K562 (cell line): Measurements from ENCODE around the gene TLX2. TPM values are rescaled to one million over a fixed set of nuclear protein-coding genes. Genes with fewer than 3 reads are reported as not detected.

Source experiments
- ATF6 ChIP-seq: sonication (generic); formaldehyde crosslinking; IDR thresholded peaks from 2 replicates; pipeline ENCODE4 v1.4.0; 2020; ENCODE audit warnings: mild to moderate bottlenecking, missing genetic modification reagents
- ATF7 ChIP-seq: fragments of 450-650 bp; IDR thresholded peaks from 2 replicates; pipeline ENCODE4 v1.7.1; 2014; ENCODE audit warnings: mild to moderate bottlenecking, moderate library complexity
- CREB1 ChIP-seq, 2 experiments: sonication (generic) in 1 of 2; formaldehyde crosslinking in 1 of 2; IDR thresholded peaks; 2 replicates each; pipeline versions ENCODE4 v1.6.1 to v1.8.0; 2012 to 2022; ENCODE audit warnings: inconsistent platforms in 1 of 2, mild to moderate bottlenecking in 1 of 2, missing genetic modification reagents in 1 of 2, moderate library complexity in 1 of 2
- DACH1 ChIP-seq: fragments of 450-650 bp; IDR thresholded peaks from 2 replicates; pipeline ENCODE4 v1.6.1; 2018; ENCODE audit not compliant: partially characterized antibody
- DDX20 ChIP-seq: fragments of 450-650 bp; IDR thresholded peaks from 2 replicates; pipeline ENCODE4 v1.6.1; 2016; ENCODE audit warnings: missing genetic modification characterization, low read depth, mild to moderate bottlenecking, missing compliant biosample characterization, moderate library complexity
- ETV1 ChIP-seq: fragments of 450-650 bp; conservative IDR thresholded peaks from 2 replicates; pipeline ENCODE4 v1.6.1; 2016; ENCODE audit warnings: missing genetic modification characterization, control low read depth, low read depth, missing compliant biosample characterization
- HCFC1 ChIP-seq: IDR thresholded peaks from 2 replicates; pipeline ENCODE4 v1.6.1; 2012; ENCODE audit warnings: low read depth, low read length, improper control_type of control experiment
- HDAC8 ChIP-seq: fragments of 450-650 bp; IDR thresholded peaks from 2 replicates; pipeline ENCODE4 v1.6.1; 2016; ENCODE audit warnings: mild to moderate bottlenecking, missing genetic modification characterization, moderate library complexity, missing compliant biosample characterization
- HIVEP1 ChIP-seq: fragments of 250-450 bp; sonication (Bioruptor Pico); IDR thresholded peaks from 2 replicates; pipeline ENCODE4 v1.4.0; 2020; ENCODE audit warnings: mild to moderate bottlenecking
- ILF3 ChIP-seq: fragments of 450-650 bp; IDR thresholded peaks from 2 replicates; pipeline ENCODE4 v1.6.1; 2018; ENCODE audit warnings: antibody characterized with exemption, mild to moderate bottlenecking, moderate library complexity, borderline replicate concordance
- MAFK ChIP-seq: IDR thresholded peaks from 2 replicates; pipeline ENCODE4 v1.6.1; 2011; ENCODE audit warnings: low read length, improper control_type of control experiment
- NFE2 ChIP-seq: IDR thresholded peaks from 2 replicates; pipeline ENCODE4 v1.6.1; 2014; ENCODE audit warnings: antibody characterized with exemption, low read depth
- NR2C2 ChIP-seq, 2 experiments: fragments of 200-800 bp in 1 of 2; sonication (Bioruptor generic) in 1 of 2; sonication (generic) in 1 of 2; formaldehyde crosslinking in 1 of 2; IDR thresholded peaks; 2 replicates each; pipeline versions ENCODE4 v1.6.1 to v1.8.0; 2016 to 2022; ENCODE audit warnings: mild to moderate bottlenecking in 1 of 2, missing compliant biosample characterization in 1 of 2, missing genetic modification characterization in 1 of 2, missing genetic modification reagents in 1 of 2
- PML ChIP-seq: IDR thresholded peaks from 2 replicates; pipeline ENCODE4 v1.6.1; 2012; ENCODE audit warnings: low read length, inconsistent platforms
- POLR2AphosphoS2 ChIP-seq: IDR thresholded peaks from 2 replicates; pipeline ENCODE4 v1.6.1; 2012; ENCODE audit warnings: low read length, improper control_type of control experiment
- POU5F1 ChIP-seq: fragments of 150-350 bp; IDR thresholded peaks from 2 replicates; pipeline ENCODE4 v1.6.1; 2014; ENCODE audit warnings: borderline replicate concordance, low read length, low read depth, mild to moderate bottlenecking; ENCODE audit not compliant: partially characterized antibody
- RCOR1 ChIP-seq, 2 experiments: IDR thresholded peaks; 2 replicates each; pipeline ENCODE4 v1.6.1; 2012; ENCODE audit warnings: low read depth in 2 of 2, low read length in 2 of 2, borderline replicate concordance in 1 of 2, improper control_type of control experiment in 1 of 2
- SRSF3 ChIP-seq: fragments of 200-400 bp; formaldehyde crosslinking; IDR thresholded peaks from 2 replicates; pipeline ENCODE4 v1.6.1; 2016; ENCODE audit warnings: mild to moderate bottlenecking, low read length, moderate library complexity; ENCODE audit not compliant: insufficient read depth
- TEAD1 ChIP-seq, 2 experiments: fragments of 450-650 bp in 1 of 2; sonication (generic) in 1 of 2; formaldehyde crosslinking; IDR thresholded peaks; 2 replicates each; pipeline versions ENCODE4 v1.4.0 to v1.8.0; 2020 to 2022; ENCODE audit warnings: mild to moderate bottlenecking in 2 of 2, missing genetic modification reagents in 1 of 2
- ZBTB12 ChIP-seq: fragments of 250-450 bp; sonication (Bioruptor Pico); IDR thresholded peaks from 2 replicates; pipeline ENCODE4 v1.4.0; 2020
- ZNF143 ChIP-seq: sonication (generic); formaldehyde crosslinking; IDR thresholded peaks from 2 replicates; pipeline ENCODE4 v1.9.0; 2022; ENCODE audit warnings: mild to moderate bottlenecking, missing genetic modification reagents
- ZNF23 ChIP-seq: fragments of 250-450 bp; sonication (Bioruptor Pico); IDR thresholded peaks from 2 replicates; pipeline ENCODE4 v1.4.0; 2020; ENCODE audit warnings: mild to moderate bottlenecking
- ZNF239 ChIP-seq: fragments of 250-450 bp; sonication (Bioruptor Pico); IDR thresholded peaks from 2 replicates; pipeline ENCODE4 v1.4.0; 2020; ENCODE audit warnings: mild to moderate bottlenecking
- ZNF274 ChIP-seq: IDR thresholded peaks from 2 replicates; pipeline ENCODE4 v1.6.1; 2011; ENCODE audit warnings: low read depth, mild to moderate bottlenecking, low read length, moderate library complexity, borderline replicate concordance
- ZNF766 ChIP-seq: fragments of 200-800 bp; sonication (Bioruptor generic); conservative IDR thresholded peaks from 2 replicates; pipeline ENCODE4 v1.6.1; 2016; ENCODE audit warnings: missing genetic modification characterization, missing compliant biosample characterization
- polyA plus RNA-seq, 8 experiments: library from polyadenylated mRNA; depleted of rRNA in 4 of 8; stranded (reverse) in 5 of 8; unstranded in 3 of 8; fragments of >200 nt; fragmentation: Nextera tagmentation in 2 of 8; fragmentation: Illumina TruSeq in 1 of 8; extraction: Ambion mirVana in 2 of 8; extraction: Trizol in 1 of 8; gene quantifications; 2 replicates each; pipeline versions ENCODE4 v1.2.1 to v1.2.3, GENCODE V29; 2011 to 2014; ENCODE audit warnings: inconsistent platforms in 1 of 8, missing spikeins in 1 of 8
- total RNA-seq, 7 experiments: library from RNA; depleted of rRNA in 6 of 7; stranded (reverse); fragments of >200 nt in 6 of 7; fragmentation: Illumina TruSeq in 2 of 7; extraction: Trizol in 2 of 7; gene quantifications; 2 replicates each; pipeline versions ENCODE4 v1.2.1 to v1.2.3, GENCODE V29; 2011 to 2021; ENCODE audit warnings: low replicate concordance in 1 of 7

TLX2 gene
- total and polyA plus RNA-seq, 9 of the 15 experiments (the other 6 are each of a cell fraction or from before 2014, with no cell fraction given): not detected

- TF ChIP-seq PML: 0 out of 2 replicates have a peak, but pooled peaks have one; percentile 11
- TF ChIP-seq MAFK: 0 out of 2 replicates have a peak, but pooled peaks have one; percentile 11
- no peak for TF ChIP-seq DDX20 (tag)
- TF ChIP-seq SRSF3: no peak
- TF ChIP-seq NFE2: no peak
- peak; percentile 88 for TF ChIP-seq HCFC1
- TF ChIP-seq ETV1 (tag): no peak
- TF ChIP-seq ATF6 (CRISPR knock-in tag): 0 out of 2 replicates have a peak, but pooled peaks have one; percentile 43
- TF ChIP-seq CREB1 (IDR thresholded peaks at IDR 0.05): peak; percentile 64; the same call in 1 of the 2 replicates
- TF ChIP-seq CREB1 (CRISPR knock-in tag; IDR thresholded peaks at IDR 0.05): 0 out of 2 replicates have a peak, but pooled peaks have one; percentile 28
- no peak for TF ChIP-seq TEAD1 (CRISPR knock-in tag; IDR thresholded peaks at IDR 0.05)
- peak; percentile 63; the same call in 1 of the 2 replicates for TF ChIP-seq POLR2AphosphoS2
- 0 out of 4 replicates have a peak, but pooled peaks of 1 of the 2 experiments have one; percentile 5 for TF ChIP-seq RCOR1 (IDR thresholded peaks at IDR 0.05; ENCODE audit: borderline replicate concordance in 1 of 2, low read depth in 2 of 2, low read length in 2 of 2)
- TF ChIP-seq ZNF274: no peak
- no peak for TF ChIP-seq HDAC8 (tag)
- TF ChIP-seq ZNF766: 0 out of 2 replicates have a peak, but pooled peaks have one; percentile 37
- no peak for TF ChIP-seq ZNF23 (CRISPR knock-in tag)
- peak; percentile 83 for TF ChIP-seq ZNF143
- TF ChIP-seq ATF7: peak; percentile 69
- peak; percentile 60; the same call in 1 of the 2 replicates for TF ChIP-seq NR2C2 (CRISPR knock-in tag; IDR thresholded peaks at IDR 0.05)
- peak; percentile 86 for TF ChIP-seq NR2C2 (tag; IDR thresholded peaks at IDR 0.05)
- TF ChIP-seq POU5F1: no peak
- TF ChIP-seq ILF3: peak; percentile 67; the same call in 1 of the 2 replicates
- no peak for TF ChIP-seq ZBTB12 (CRISPR knock-in tag)
- no peak for TF ChIP-seq DACH1
- no peak for TF ChIP-seq HIVEP1 (CRISPR knock-in tag)
- TF ChIP-seq ZNF239: no peak
These were observed 11.7 kb downstream of the TLX2 start, which contains the start of gene DQX1 (continued) for GRCh38 chr2:74525717-74526648.
